ENCODE data around the gene GSDME. TPM values are rescaled to one million over a fixed set of nuclear protein-coding genes. Genes with fewer than 3 reads are reported as not detected.
"Not testable (repeated sequence)": the region's sequence is repeated elsewhere in the genome, so short reads cannot be mapped to it uniquely, and the experiment has no call there.

The GSDME gene
- total RNA-seq, 1 donor from 2014 or later, result 23.6 TPM

DNA sequence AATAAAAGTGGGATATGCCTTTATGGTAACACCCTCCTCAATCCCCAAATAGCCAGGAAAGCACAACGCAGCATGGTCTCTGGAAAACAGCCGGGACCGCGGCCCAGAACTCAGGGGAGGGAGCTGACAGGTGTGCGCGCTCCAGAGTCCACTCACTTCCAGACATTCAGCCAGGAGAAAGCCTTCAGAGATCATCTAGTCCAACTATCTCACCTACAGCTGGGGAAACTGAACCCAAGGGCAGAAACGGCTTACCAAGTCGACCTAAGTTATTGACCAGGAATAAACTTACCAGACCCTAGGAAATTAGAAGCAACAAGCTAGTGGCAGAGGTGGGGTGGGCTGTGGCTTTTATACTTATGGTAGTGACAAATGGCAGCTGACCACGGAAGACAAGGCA, 16.4 kb downstream of the GSDME start:
- no peak overlapping the region for H3K4me3 Mint-ChIP-seq (ENCODE audit: unreplicated experiment)
- H3K9me3 Mint-ChIP-seq (ENCODE audit: low read depth), result peaks cover 26% of the 10 kb centered on the region
- peaks cover 12% of the 10 kb centered on the region for H3K36me3 Mint-ChIP-seq (ENCODE audit: low read depth)
- DNase-seq (ENCODE audit: low spot score), result no peak
- H3K27me3 Mint-ChIP-seq (ENCODE audit: low read depth), result no peaks in the 10 kb centered on the region
- TF ChIP-seq, protein P1, sequence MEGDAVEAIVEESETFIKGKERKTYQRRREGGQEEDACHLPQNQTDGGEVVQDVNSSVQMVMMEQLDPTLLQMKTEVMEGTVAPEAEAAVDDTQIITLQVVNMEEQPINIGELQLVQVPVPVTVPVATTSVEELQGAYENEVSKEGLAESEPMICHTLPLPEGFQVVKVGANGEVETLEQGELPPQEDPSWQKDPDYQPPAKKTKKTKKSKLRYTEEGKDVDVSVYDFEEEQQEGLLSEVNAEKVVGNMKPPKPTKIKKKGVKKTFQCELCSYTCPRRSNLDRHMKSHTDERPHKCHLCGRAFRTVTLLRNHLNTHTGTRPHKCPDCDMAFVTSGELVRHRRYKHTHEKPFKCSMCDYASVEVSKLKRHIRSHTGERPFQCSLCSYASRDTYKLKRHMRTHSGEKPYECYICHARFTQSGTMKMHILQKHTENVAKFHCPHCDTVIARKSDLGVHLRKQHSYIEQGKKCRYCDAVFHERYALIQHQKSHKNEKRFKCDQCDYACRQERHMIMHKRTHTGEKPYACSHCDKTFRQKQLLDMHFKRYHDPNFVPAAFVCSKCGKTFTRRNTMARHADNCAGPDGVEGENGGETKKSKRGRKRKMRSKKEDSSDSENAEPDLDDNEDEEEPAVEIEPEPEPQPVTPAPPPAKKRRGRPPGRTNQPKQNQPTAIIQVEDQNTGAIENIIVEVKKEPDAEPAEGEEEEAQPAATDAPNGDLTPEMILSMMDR (IDR thresholded peaks at IDR 0.05), result no peak
- peak overlapping the region; percentile 99 for H3K27ac Mint-ChIP-seq (ENCODE audit: unreplicated experiment)
- H3K4me1 Mint-ChIP-seq (ENCODE audit: low read depth), result peaks cover 64% of the 10 kb centered on the region

DNA sequence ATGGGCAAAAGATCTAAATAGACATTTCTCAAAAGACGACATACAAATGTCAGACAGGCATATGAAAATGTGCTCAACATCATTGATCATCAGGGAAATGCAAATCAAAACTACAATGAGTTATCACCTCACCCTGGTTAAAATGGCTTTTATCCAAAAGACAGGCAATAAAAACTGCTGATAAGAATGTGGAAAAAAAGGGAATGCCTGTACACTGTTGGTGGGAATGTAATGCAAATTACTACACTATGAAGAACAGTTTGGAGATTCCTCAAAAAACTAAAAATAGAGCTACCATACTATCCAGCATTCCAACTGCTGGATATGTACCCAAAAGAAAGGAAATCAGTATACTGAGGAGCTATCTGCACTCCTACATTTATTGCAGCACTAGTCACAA, 18.0 kb downstream of the GSDME start:
- Mint-ChIP-seq H3K4me3 (ENCODE audit: unreplicated experiment) (no peak overlapping the region), H3K4me1 (ENCODE audit: low read depth) (peaks cover 74% of the 10 kb centered on the region), H3K9me3 (ENCODE audit: low read depth) (peaks cover 31% of the 10 kb centered on the region), H3K27me3 (ENCODE audit: low read depth) (no peaks in the 10 kb centered on the region), H3K36me3 (ENCODE audit: low read depth) (peaks cover 12% of the 10 kb centered on the region), H3K27ac (ENCODE audit: unreplicated experiment) (peak overlapping the region; percentile 22)
- TF ChIP-seq, protein P1 (IDR thresholded peaks at IDR 0.05), result no peak
- DNase-seq (ENCODE audit: low spot score), result no peak

DNA sequence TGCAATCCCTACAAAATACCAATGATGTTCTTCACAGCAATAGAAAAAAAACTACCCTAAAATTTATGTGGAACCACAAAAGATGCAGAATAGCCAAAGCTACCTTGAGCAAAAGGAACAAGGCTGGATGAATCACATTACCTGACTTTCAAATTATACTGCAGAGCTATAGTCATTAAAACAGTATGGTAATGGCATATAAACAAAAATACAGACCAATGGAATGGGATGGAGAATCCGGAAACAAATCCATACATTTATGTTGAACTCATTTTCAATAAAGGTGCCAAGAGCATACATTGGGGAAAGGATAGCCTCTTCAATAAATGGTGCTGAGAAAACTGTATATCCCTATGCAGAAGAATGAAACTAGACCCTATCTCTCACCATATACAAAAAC, 18.7 kb downstream of the GSDME start:
- peaks cover 76% of the 10 kb centered on the region for H3K4me1 Mint-ChIP-seq (ENCODE audit: low read depth)
- H3K9me3 Mint-ChIP-seq (ENCODE audit: low read depth), result peaks cover 31% of the 10 kb centered on the region
- H3K4me3 Mint-ChIP-seq (ENCODE audit: unreplicated experiment), result no peak overlapping the region
- no peaks in the 10 kb centered on the region for H3K27me3 Mint-ChIP-seq (ENCODE audit: low read depth)
- TF ChIP-seq, protein P1 (IDR thresholded peaks at IDR 0.05), result no peak
- H3K27ac Mint-ChIP-seq (ENCODE audit: unreplicated experiment), result no peak overlapping the region
- H3K36me3 Mint-ChIP-seq (ENCODE audit: low read depth), result peaks cover 11% of the 10 kb centered on the region
- DNase-seq (ENCODE audit: low spot score), result no peak

DNA sequence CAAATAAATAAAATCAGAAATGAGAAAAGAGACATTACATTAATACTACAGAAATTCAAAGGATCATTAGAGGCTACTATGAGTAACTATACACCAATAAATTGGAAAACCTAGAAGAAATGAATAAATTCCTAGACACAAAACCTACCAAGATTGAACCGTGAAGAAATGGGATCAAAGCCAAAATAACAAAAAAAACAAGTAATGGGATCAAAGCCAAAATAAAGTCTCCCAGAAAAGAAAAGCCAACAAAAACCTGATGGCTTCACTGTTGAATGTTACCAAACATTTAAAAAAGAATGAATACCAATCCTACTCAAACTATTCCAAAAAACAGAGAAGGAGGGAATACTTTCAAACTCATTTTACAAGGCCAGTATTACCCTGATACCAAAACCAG, 20.0 kb downstream of the GSDME start:
- Mint-ChIP-seq H3K9me3 (ENCODE audit: low read depth) (peaks cover 31% of the 10 kb centered on the region), H3K4me3 (ENCODE audit: unreplicated experiment) (no peak overlapping the region), H3K36me3 (ENCODE audit: low read depth) (peaks cover 11% of the 10 kb centered on the region), H3K27me3 (ENCODE audit: low read depth) (no peaks in the 10 kb centered on the region), H3K27ac (ENCODE audit: unreplicated experiment) (peak overlapping the region; percentile 73), H3K4me1 (ENCODE audit: low read depth) (peaks cover 79% of the 10 kb centered on the region)
- DNase-seq (ENCODE audit: low spot score), result no peak
- TF ChIP-seq, protein P1 (IDR thresholded peaks at IDR 0.05), result no peak

DNA sequence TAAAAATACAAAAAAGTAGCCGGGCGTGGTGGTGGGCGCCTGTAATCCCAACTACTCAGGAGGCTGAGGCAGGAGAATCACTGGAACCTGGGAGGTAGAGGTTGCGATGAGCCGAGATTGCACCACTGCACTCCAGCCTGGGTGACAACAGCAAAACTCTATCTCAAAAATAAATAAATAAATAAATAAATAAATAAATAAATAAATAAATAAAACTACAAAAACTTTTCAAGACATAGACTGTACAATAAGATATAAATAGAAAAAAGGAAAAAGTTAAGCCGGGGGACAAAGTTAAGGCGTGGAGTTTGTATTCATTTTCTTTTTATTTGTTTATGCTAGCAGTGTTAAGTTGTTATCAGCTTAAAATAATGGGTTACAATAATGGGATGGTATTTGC, 21.7 kb downstream of the GSDME start:
- Mint-ChIP-seq H3K9me3 (ENCODE audit: low read depth) (peaks cover 31% of the 10 kb centered on the region), H3K4me1 (ENCODE audit: low read depth) (peaks cover 64% of the 10 kb centered on the region), H3K36me3 (ENCODE audit: low read depth) (peaks cover 11% of the 10 kb centered on the region)
- DNase-seq (ENCODE audit: low spot score); H3K4me3 Mint-ChIP-seq (ENCODE audit: unreplicated experiment); H3K27ac Mint-ChIP-seq (ENCODE audit: unreplicated experiment); H3K27me3 Mint-ChIP-seq (ENCODE audit: low read depth): not testable (repeated sequence)

DNA sequence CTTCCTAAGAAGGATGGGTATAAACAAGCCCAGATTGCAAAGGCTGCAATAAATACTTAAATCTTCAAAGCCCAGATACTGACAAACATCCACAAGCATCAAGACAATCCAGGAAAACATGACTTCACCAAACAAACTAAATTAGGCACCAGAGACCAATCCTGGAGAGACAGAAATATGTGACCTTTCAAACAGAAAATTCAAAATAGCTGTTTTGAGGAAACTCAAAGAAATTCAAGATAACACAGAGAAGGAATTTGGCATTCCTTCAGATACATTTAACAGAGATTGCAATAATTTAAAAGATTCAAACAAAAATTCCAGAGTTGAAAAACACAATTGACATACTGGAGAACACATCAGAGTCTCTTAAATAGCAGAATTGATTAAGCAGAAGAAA, 23.0 kb downstream of the GSDME start:
- Mint-ChIP-seq H3K4me3 (ENCODE audit: unreplicated experiment) (no peak overlapping the region), H3K36me3 (ENCODE audit: low read depth) (peaks cover 11% of the 10 kb centered on the region), H3K4me1 (ENCODE audit: low read depth) (peaks cover 55% of the 10 kb centered on the region), H3K9me3 (ENCODE audit: low read depth) (peaks cover 28% of the 10 kb centered on the region), H3K27me3 (ENCODE audit: low read depth) (no peaks in the 10 kb centered on the region), H3K27ac (ENCODE audit: unreplicated experiment) (peak overlapping the region; percentile 14)
- TF ChIP-seq, protein P1 (IDR thresholded peaks at IDR 0.05), result no peak
- no peak for DNase-seq (ENCODE audit: low spot score)
